K562 (cell line): ENCODE data around the gene ABITRAM. TPM values are rescaled to one million over a fixed set of nuclear protein-coding genes. Genes with fewer than 3 reads are reported as not detected.

Experiments
- CBX5 ChIP-seq: IDR thresholded peaks from 2 replicates; pipeline ENCODE4 v1.6.1; 2014; ENCODE audit warnings: low read depth, borderline replicate concordance
- DMBX1 ChIP-seq: fragments of 250-450 bp; sonication (Bioruptor Pico); IDR thresholded peaks from 2 replicates; pipeline ENCODE4 v1.8.0; 2022; ENCODE audit warnings: inconsistent platforms, mild to moderate bottlenecking, moderate library complexity, borderline replicate concordance
- NFRKB ChIP-seq: fragments of 450-650 bp; IDR thresholded peaks from 2 replicates; pipeline ENCODE4 v1.6.1; 2016; ENCODE audit warnings: low read depth
- NONO ChIP-seq, 2 experiments: fragments of 200-400 bp in 1 of 2; fragments of 450-650 bp in 1 of 2; formaldehyde crosslinking in 1 of 2; IDR thresholded peaks; 2 replicates each; pipeline ENCODE4 v1.6.1; 2017; ENCODE audit warnings: low read depth in 2 of 2, mild to moderate bottlenecking in 2 of 2, moderate library complexity in 2 of 2, low read length in 1 of 2
- PHF20 ChIP-seq: fragments of 450-650 bp; IDR thresholded peaks from 2 replicates; pipeline ENCODE4 v1.6.1; 2018; ENCODE audit not compliant: partially characterized antibody
- PHF21A ChIP-seq: fragments of 450-650 bp; IDR thresholded peaks from 2 replicates; pipeline ENCODE4 v1.6.1; 2017; ENCODE audit warnings: low read depth, borderline replicate concordance
- TARDBP ChIP-seq: fragments of 450-650 bp; IDR thresholded peaks from 2 replicates; pipeline ENCODE4 v1.6.1; 2016
- ZNF133 ChIP-seq: fragments of 250-450 bp; sonication (Bioruptor Pico); IDR thresholded peaks from 2 replicates; pipeline ENCODE4 v1.4.0; 2020; ENCODE audit warnings: mild to moderate bottlenecking
- ZNF785 ChIP-seq: fragments of 250-450 bp; sonication (Bioruptor Pico); IDR thresholded peaks from 2 replicates; pipeline ENCODE4 v1.4.0; 2020; ENCODE audit warnings: mild to moderate bottlenecking
- polyA plus RNA-seq, 8 experiments: library from polyadenylated mRNA; depleted of rRNA in 4 of 8; stranded (reverse) in 5 of 8; unstranded in 3 of 8; fragments of >200 nt; fragmentation: Nextera tagmentation in 2 of 8; fragmentation: Illumina TruSeq in 1 of 8; extraction: Ambion mirVana in 2 of 8; extraction: Trizol in 1 of 8; gene quantifications; 2 replicates each; pipeline versions ENCODE4 v1.2.1 to v1.2.3, GENCODE V29; 2011 to 2014; ENCODE audit warnings: inconsistent platforms in 1 of 8, missing spikeins in 1 of 8
- total RNA-seq, 7 experiments: library from RNA; depleted of rRNA in 6 of 7; stranded (reverse); fragments of >200 nt in 6 of 7; fragmentation: Illumina TruSeq in 2 of 7; extraction: Trizol in 2 of 7; gene quantifications; 2 replicates each; pipeline versions ENCODE4 v1.2.1 to v1.2.3, GENCODE V29; 2011 to 2021; ENCODE audit warnings: low replicate concordance in 1 of 7
- TF ChIP-seq, protein P1 (sequence below): fragments of 450-650 bp; IDR thresholded peaks from 2 replicates; pipeline ENCODE4 v1.6.1; 2017; ENCODE audit warnings: antibody characterized with exemption, mild to moderate bottlenecking
- TF ChIP-seq, protein P2 (sequence below), 2 experiments: fragments of 450-650 bp in 1 of 2; sonication (generic) in 1 of 2; formaldehyde crosslinking in 1 of 2; IDR thresholded peaks in 1 of 2; conservative IDR thresholded peaks in 1 of 2; 2 replicates each; pipeline versions ENCODE4 v1.6.1 to v1.8.1; 2016 to 2023; ENCODE audit warnings: mild to moderate bottlenecking in 2 of 2, moderate library complexity in 2 of 2, inconsistent platforms in 1 of 2, missing genetic modification reagents in 1 of 2
- TF ChIP-seq, protein P3 (sequence below): fragments of 200-800 bp; sonication (Bioruptor generic); IDR thresholded peaks from 2 replicates; pipeline ENCODE4 v1.6.1; 2017; ENCODE audit warnings: missing genetic modification characterization, missing compliant biosample characterization
- TF ChIP-seq, protein P4 (sequence below): fragments of 250-450 bp; sonication (Bioruptor Pico); IDR thresholded peaks from 2 replicates; pipeline ENCODE4 v1.4.0; 2020; ENCODE audit warnings: mild to moderate bottlenecking, moderate library complexity, borderline replicate concordance
- TF ChIP-seq, protein P5 (sequence below): sonication (generic); formaldehyde crosslinking; IDR thresholded peaks from 2 replicates; pipeline ENCODE4 v1.9.0; 2022; ENCODE audit warnings: mild to moderate bottlenecking, missing genetic modification reagents
- TF ChIP-seq, protein P6 (sequence below): fragments of 250-450 bp; sonication (Bioruptor Pico); IDR thresholded peaks from 2 replicates; pipeline ENCODE4 v1.4.0; 2020; ENCODE audit warnings: mild to moderate bottlenecking, moderate library complexity

Gene ABITRAM
- total and polyA plus RNA-seq, 9 of the 15 experiments (the other 6 are each of a cell fraction or from before 2014, with no cell fraction given) = 8.9 to 47.6 (median 28.4) TPM

DNA sequence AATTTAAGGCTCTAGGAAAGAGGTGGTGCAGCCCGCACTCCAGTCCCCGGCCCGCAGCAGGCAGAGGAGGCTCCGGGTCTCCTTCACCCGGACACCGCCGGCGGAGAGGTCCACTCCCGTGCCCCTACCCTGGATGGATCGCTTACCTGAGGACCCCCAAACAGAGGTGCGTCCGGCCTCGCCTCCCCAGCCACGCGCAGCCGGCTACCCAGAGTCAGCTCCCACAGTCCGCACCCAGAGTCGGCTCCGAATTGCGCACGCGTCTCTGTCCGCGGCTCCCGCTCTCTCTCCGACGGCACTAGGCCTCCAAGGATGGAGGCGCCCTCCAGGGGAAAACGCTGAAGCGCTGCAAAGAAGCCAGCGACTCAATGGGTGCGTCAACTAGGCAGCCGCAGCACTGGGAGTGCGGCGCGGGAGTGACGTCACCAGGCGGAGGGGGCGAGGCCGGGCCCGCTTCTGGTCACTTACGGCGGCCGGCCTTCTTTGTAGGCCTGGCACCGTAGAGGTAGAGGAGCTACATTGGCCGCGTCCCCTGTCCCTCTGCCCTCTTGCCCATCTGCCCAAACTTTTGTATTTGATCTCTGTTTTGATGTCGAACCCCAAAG lies 380 bp upstream of the ABITRAM start, which contains the start of gene ELP1 (continued):
- TF ChIP-seq, protein P1, sequence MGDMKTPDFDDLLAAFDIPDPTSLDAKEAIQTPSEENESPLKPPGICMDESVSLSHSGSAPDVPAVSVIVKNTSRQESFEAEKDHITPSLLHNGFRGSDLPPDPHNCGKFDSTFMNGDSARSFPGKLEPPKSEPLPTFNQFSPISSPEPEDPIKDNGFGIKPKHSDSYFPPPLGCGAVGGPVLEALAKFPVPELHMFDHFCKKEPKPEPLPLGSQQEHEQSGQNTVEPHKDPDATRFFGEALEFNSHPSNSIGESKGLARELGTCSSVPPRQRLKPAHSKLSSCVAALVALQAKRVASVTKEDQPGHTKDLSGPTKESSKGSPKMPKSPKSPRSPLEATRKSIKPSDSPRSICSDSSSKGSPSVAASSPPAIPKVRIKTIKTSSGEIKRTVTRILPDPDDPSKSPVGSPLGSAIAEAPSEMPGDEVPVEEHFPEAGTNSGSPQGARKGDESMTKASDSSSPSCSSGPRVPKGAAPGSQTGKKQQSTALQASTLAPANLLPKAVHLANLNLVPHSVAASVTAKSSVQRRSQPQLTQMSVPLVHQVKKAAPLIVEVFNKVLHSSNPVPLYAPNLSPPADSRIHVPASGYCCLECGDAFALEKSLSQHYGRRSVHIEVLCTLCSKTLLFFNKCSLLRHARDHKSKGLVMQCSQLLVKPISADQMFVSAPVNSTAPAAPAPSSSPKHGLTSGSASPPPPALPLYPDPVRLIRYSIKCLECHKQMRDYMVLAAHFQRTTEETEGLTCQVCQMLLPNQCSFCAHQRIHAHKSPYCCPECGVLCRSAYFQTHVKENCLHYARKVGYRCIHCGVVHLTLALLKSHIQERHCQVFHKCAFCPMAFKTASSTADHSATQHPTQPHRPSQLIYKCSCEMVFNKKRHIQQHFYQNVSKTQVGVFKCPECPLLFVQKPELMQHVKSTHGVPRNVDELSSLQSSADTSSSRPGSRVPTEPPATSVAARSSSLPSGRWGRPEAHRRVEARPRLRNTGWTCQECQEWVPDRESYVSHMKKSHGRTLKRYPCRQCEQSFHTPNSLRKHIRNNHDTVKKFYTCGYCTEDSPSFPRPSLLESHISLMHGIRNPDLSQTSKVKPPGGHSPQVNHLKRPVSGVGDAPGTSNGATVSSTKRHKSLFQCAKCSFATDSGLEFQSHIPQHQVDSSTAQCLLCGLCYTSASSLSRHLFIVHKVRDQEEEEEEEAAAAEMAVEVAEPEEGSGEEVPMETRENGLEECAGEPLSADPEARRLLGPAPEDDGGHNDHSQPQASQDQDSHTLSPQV = no peak
- TF ChIP-seq PHF20 (peak; percentile 92), NFRKB (no peak), CBX5 (peak; percentile 47; the same call in 1 of the 2 replicates), ZNF133 (CRISPR knock-in tag) (no peak), PHF21A (no peak), DMBX1 (CRISPR knock-in tag) (peak; percentile 36; the same call in 1 of the 2 replicates), NONO (IDR thresholded peaks at IDR 0.05; ENCODE audit: low read depth in 2 of 2, low read length in 1 of 2) (0 out of 4 replicates have a peak, but pooled peaks of 1 of the 2 experiments have one; percentile 34), TARDBP (peak; percentile 64), ZNF785 (CRISPR knock-in tag) (no peak)
- TF ChIP-seq, protein P2, sequence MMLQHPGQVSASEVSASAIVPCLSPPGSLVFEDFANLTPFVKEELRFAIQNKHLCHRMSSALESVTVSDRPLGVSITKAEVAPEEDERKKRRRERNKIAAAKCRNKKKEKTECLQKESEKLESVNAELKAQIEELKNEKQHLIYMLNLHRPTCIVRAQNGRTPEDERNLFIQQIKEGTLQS (IDR thresholded peaks at IDR 0.05) = peak; percentile 99
- TF ChIP-seq, protein P2 (CRISPR knock-in tag; conservative IDR thresholded peaks at IDR 0.05) = no peak
- TF ChIP-seq, protein P3, sequence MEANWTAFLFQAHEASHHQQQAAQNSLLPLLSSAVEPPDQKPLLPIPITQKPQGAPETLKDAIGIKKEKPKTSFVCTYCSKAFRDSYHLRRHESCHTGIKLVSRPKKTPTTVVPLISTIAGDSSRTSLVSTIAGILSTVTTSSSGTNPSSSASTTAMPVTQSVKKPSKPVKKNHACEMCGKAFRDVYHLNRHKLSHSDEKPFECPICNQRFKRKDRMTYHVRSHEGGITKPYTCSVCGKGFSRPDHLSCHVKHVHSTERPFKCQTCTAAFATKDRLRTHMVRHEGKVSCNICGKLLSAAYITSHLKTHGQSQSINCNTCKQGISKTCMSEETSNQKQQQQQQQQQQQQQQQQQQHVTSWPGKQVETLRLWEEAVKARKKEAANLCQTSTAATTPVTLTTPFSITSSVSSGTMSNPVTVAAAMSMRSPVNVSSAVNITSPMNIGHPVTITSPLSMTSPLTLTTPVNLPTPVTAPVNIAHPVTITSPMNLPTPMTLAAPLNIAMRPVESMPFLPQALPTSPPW = peak; percentile 99
- TF ChIP-seq, protein P4, sequence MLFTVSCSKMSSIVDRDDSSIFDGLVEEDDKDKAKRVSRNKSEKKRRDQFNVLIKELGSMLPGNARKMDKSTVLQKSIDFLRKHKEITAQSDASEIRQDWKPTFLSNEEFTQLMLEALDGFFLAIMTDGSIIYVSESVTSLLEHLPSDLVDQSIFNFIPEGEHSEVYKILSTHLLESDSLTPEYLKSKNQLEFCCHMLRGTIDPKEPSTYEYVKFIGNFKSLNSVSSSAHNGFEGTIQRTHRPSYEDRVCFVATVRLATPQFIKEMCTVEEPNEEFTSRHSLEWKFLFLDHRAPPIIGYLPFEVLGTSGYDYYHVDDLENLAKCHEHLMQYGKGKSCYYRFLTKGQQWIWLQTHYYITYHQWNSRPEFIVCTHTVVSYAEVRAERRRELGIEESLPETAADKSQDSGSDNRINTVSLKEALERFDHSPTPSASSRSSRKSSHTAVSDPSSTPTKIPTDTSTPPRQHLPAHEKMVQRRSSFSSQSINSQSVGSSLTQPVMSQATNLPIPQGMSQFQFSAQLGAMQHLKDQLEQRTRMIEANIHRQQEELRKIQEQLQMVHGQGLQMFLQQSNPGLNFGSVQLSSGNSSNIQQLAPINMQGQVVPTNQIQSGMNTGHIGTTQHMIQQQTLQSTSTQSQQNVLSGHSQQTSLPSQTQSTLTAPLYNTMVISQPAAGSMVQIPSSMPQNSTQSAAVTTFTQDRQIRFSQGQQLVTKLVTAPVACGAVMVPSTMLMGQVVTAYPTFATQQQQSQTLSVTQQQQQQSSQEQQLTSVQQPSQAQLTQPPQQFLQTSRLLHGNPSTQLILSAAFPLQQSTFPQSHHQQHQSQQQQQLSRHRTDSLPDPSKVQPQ (CRISPR knock-in tag) = no peak
- TF ChIP-seq, protein P5, sequence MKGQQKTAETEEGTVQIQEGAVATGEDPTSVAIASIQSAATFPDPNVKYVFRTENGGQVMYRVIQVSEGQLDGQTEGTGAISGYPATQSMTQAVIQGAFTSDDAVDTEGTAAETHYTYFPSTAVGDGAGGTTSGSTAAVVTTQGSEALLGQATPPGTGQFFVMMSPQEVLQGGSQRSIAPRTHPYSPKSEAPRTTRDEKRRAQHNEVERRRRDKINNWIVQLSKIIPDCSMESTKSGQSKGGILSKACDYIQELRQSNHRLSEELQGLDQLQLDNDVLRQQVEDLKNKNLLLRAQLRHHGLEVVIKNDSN (CRISPR knock-in tag) = no peak
- TF ChIP-seq, protein P6, sequence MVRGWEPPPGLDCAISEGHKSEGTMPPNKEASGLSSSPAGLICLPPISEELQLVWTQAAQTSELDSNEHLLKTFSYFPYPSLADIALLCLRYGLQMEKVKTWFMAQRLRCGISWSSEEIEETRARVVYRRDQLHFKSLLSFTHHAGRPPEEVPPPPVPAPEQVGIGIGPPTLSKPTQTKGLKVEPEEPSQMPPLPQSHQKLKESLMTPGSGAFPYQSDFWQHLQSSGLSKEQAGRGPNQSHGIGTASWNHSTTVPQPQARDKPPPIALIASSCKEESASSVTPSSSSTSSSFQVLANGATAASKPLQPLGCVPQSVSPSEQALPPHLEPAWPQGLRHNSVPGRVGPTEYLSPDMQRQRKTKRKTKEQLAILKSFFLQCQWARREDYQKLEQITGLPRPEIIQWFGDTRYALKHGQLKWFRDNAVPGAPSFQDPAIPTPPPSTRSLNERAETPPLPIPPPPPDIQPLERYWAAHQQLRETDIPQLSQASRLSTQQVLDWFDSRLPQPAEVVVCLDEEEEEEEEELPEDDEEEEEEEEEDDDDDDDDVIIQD (CRISPR knock-in tag) = no peak
